SK-N-DZ (cell line): ENCODE results near the gene DENND2D.
"Not testable (repeated sequence)": the region's sequence is repeated elsewhere in the genome, so short reads cannot be mapped to it uniquely, and the experiment has no call there.

ENCODE experiments used
- DNase-seq: peaks from one replicate; pipeline ENCODE4 v3.0.0-alpha.2; 2015; ENCODE audit warnings: low spot score

Gene DENND2D

GRCh38 chr1:111222308-111223125 lies 22.1 kb upstream of the DENND2D start:
- peak; percentile 68 for DNase-seq

GRCh38 chr1:111221633-111222291 lies 21.3 kb upstream of the DENND2D start:
- DNase-seq, result no peak

- DNase-seq, result peak; percentile 95
Measured at GRCh38 chr1:111221276-111221632, 20.8 kb upstream of the DENND2D start.

GRCh38 chr1:111220302-111220890 lies 19.9 kb upstream of the DENND2D start:
- DNase-seq, result no peak

- no peak for DNase-seq
Measured at GRCh38 chr1:111219557-111220286, 19.3 kb upstream of the DENND2D start.

GRCh38 chr1:111218701-111219556 lies 18.5 kb upstream of the DENND2D start:
- no peak for DNase-seq

GRCh38 chr1:111217183-111217910 lies 16.9 kb upstream of the DENND2D start:
- DNase-seq, result no peak

- no peak for DNase-seq
Measured at GRCh38 chr1:111216751-111217150, 16.3 kb upstream of the DENND2D start.

GRCh38 chr1:111215285-111215684 lies 14.8 kb upstream of the DENND2D start:
- DNase-seq, result not testable (repeated sequence)

- no peak for DNase-seq
Measured at GRCh38 chr1:111214884-111215283, 14.4 kb upstream of the DENND2D start.

- no peak for DNase-seq
Measured at GRCh38 chr1:111214074-111214801, 13.8 kb upstream of the DENND2D start.

- DNase-seq, result no peak
Measured at GRCh38 chr1:111213412-111213811, 13.0 kb upstream of the DENND2D start.

GRCh38 chr1:111212634-111213335 lies 12.3 kb upstream of the DENND2D start:
- DNase-seq, result no peak

- no peak for DNase-seq
Measured at GRCh38 chr1:111211921-111212320, 11.5 kb upstream of the DENND2D start.

GRCh38 chr1:111209622-111210021 lies 9.2 kb upstream of the DENND2D start:
- no peak for DNase-seq

GRCh38 chr1:111208921-111209320 lies 8.5 kb upstream of the DENND2D start:
- DNase-seq, result no peak

GRCh38 chr1:111205714-111206050 lies 5.2 kb upstream of the DENND2D start:
- DNase-seq, result no peak

- DNase-seq, result no peak
Measured at GRCh38 chr1:111204983-111205713, 4.7 kb upstream of the DENND2D start.
